Stimulated activated CD4-positive, alpha-beta T cell treated with anti-CD3 and anti-CD28 coated beads, Interleukin-2, amount 100 ng/mL, for 48 hours (primary cell): Measurements from ENCODE around the gene TMEM183A.
"Not testable (repeated sequence)": the region's sequence is repeated elsewhere in the genome, so short reads cannot be mapped to it uniquely, and the experiment has no call there.

Source experiments
- DNase-seq, 2 donors: peaks; one replicate each; pipeline ENCODE4 v3.0.0-alpha.2; 2020

Gene TMEM183A

GRCh38 chr1:203006948-203007871, at the start of gene TMEM183A:
Gene TMEM183A, plus strand, starts transcription at chr1:203007374. Its CDS starts 92 bp downstream, at chr1:203007466.
- DNase-seq, result peak; percentile 89 to 92

DNA sequence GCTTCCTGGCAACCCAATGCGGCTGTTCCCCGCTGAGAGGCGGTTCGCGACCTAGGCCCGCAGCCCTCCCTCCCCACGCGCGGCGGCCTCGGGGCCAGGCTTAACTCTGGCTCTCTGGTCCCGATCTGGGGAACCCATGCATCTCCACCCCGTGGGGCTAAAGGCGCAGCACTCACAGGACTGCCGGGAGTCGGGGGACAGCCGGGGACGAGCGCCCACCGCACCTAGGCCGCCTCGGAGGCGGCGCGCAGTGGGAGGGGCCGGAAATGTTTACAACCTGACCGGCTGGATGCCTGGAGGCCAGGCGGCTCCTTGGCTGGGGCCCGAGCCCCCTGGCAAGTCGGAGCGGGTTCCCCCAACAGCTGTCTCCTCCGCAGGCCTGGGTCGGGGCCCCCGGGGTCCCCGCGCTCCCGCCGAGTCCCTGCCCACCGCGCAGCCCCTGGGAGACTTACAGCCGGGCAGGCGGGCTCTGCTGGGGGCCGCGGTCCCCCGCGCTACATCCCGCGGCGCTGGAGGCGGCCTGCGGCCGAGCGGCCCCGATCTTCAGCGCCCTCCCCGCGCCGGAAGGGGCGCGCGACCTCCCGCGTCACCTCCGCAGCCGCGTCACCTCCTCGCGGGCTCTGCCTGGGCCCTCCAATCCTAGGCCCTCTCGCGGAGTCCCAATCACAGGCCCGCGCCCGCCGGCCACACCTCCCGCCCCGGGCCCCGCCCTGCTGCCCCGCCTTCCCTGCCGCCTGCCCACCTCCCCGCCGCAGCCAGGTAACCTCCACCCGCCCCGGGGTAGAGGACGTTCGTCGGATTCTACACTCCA, 49.2 kb upstream of the TMEM183A start, which contains the start of gene ADIPOR1:
TSS of gene ADIPOR1 (minus strand) at position 580 of the 811 bp plus-strand sequence. CDS start 7,242 bp downstream, outside the sequence.
- peak; percentile 90 to 92 for DNase-seq

GRCh38 chr1:202958544-202959275, 48.5 kb upstream of the TMEM183A start:
- DNase-seq, result no peak

GRCh38 chr1:202959276-202959620, 47.9 kb upstream of the TMEM183A start:
- DNase-seq, result no peak

- DNase-seq, result no peak
Observed at GRCh38 chr1:202961220-202961880, 45.8 kb upstream of the TMEM183A start.

GRCh38 chr1:202964791-202965410, 42.3 kb upstream of the TMEM183A start:
- DNase-seq, result no peak

DNA sequence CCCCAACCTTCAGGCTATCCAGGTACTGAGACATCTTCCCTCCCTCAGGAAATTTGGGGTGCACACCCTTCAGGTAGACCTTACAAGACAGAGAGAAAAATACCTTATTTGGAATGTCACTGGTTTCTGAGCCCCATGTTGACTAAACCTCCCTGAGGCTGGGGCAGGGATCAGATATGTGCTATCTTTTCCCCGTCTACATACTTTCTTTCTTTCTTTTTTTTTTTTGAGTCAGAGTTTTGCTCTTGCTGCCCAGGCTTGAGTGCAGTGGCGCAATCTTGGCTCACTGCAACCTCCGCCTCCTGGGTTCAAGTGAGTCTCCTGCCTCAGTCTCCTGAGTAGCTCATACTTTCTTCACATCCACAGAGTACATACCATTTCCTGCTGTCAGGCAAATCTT, 41.8 kb upstream of the TMEM183A start:
- no peak for DNase-seq

DNA sequence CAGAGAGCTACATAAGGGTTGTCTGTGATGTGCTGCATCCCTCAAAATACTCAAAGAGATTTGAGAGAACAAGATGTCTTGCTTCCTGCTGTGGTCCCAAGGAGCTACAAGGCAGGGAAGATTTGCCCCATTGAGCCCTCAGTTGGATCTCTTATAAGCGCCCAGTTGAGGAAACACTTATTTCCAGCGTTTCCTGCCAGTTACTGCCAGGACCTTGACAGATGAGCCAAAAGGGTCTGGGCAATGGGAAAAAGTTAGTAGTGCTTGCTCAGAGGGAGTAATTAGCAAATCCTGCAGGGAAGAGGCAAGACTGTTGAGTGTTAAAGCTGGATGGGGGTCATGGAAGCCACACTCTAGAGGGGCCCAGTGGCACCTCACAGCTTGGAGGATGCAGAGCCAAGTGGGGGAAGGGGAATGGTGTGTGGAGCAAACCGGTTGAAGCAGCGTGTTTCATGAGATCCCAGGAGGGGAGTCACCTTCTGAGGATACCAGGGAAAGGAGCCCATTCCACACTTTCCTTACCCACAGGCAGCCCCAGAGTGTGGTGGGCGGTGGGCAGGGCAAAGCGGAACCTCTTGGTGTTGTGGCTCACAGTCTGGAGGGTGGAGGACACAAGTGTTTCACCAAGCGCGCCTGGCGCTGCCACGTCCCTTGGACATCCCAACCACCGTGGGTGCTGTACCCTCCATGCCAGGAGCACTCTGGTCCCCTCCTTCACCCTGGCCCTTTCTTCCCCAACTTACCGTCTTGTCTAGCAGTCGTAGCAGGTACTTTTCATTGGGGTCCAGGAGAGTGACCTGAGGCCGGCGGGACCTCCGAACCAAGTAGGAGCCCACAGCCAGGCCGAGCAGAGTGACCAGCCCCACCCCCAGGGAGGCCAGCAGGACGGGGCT, 40.9 kb upstream of the TMEM183A start:
- DNase-seq, result no peak

DNA sequence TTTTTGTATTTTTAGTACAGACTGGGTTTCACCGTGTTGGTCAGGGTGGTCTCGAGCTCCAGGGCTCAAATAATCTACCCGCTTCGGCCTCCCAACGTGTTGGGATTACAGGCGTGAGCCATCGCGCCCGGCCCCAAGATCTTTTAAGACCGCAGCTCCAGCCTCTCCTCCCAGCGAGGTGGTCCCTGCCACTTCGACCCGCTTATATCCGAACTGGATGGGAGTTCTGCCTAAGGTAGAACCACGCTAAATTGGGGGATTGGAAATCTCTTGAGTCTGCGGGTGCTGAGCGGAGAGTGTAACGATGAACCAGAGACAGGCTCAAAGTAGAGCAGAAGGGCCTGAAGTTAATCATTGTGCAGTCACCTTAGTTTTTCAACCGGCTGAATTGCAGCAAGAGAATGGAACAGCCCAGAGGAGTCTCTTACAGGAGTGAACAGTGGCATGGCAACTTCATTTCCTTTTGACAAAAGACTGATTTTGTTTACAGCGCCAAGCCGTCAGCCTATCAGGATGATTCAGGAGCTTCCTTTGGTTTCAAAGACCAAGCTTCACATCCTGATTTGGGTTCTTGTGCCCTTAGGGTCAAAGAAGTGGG, 39.4 kb upstream of the TMEM183A start:
- DNase-seq, result no peak

GRCh38 chr1:202968351-202968750, 38.8 kb upstream of the TMEM183A start:
- DNase-seq, result no peak

- peak in 1 of 2 donors; percentile 13 for DNase-seq
Observed at GRCh38 chr1:202968895-202969295, 38.3 kb upstream of the TMEM183A start.

DNA sequence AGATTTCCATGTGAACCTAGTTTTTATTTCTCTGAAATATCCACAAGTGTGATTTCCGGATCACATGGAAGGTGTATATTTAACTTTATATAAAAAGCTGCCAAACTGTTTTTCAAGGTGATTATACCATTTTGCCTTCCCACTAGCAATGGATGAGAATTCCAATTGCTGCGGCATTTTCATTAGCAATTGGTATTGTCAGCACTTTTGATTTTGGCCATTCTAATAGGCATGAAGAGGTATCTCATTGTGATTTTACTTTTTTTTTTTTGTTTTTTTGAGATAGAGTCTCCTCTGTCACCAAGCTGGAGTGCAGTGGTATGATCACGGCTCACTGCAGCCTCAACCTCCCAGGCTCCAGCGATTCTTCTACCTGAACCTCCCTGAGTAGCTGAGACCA, 35.1 kb upstream of the TMEM183A start:
- no peak for DNase-seq

- no peak for DNase-seq
Observed at GRCh38 chr1:202974856-202975255, 32.3 kb upstream of the TMEM183A start.

DNA sequence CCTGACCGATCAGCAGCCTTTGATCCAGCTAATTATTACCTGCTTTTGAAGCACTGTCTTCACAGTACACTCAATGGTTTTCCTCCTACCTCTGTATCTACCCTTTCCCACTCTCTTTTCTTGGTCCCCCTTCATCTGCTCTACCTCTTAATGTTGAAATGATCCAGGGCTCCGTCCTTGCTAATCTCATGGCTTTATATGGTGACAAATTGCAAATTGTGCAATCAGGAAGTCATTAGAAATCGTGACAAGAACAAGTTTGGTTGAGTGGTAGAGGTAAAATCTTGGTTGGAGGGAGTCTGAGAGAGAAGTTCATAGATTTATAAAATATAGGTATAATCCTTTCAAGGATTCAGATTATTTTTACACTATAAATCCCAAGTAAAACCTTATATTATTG, 30.5 kb upstream of the TMEM183A start:
- DNase-seq, result no peak

DNA sequence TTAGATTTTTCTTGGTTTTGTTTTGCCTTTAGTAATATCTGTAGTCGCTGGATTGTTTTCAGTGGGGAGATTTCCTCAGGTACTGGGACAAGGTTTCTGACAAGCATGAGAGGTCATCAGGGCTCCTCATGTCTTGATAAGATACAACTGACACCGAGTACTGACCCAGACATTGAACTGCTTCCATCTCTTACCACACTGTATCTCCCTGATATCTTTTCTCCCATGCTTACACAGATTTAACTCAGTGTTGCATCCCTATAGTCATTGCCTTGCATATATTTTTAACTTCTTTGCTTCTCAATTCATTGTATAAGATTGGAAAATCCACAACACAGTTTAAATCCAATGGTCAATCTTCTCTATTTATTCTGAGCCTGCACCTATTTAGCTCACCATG, 27.7 kb upstream of the TMEM183A start:
- DNase-seq, result no peak

DNA sequence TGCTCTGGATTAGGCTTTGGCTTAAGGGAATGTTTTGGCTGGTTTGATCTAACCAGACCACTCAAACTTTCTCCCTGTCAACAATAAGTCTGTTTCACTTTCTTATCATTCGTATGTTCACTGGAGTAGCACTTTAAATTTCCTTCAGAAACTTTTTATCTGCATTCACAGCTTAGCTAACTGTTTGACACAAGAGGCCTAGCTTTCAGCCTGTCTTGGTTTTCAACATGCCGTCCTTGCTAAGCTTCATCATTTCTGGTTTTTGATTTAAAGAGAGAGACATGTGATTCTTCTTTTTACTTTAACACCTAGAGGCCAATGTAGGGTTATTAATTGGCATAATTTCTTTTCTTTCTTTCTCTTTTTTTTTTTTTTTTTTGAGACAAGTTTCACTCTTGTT, 25.2 kb upstream of the TMEM183A start:
- no peak for DNase-seq

DNA sequence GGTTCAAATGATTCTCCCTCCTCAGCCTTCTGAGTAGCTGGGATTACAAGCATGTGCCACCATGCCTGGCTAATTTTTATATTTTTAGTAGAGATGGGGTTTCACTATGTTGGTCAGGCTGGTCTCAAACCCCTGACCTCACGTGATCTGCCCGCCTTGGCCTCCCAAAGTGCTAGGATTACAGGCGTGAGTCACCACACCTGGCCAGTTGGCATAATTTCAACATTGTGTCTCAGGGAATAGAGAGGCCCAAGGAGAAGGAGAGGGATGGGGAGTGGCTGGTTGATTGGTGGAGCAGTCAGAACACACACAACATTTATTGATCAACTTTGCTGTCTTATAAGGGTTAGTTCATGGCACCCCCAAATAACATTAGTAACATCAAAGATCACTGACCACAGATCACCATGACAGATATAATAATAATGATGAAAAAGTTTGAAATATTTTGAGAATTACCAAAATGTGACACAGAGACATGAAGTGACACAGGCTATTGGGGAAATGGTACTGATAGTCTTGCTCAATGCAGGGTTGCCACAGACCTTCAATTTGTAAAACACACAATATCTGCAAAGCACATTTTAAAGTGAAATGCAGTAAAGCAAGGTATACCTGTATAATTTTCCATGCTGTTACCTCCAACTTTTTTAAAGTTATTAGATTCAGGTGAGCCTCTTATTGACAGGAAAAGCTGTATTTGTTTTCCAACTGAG, 24.3 kb upstream of the TMEM183A start:
- DNase-seq, result no peak

DNA sequence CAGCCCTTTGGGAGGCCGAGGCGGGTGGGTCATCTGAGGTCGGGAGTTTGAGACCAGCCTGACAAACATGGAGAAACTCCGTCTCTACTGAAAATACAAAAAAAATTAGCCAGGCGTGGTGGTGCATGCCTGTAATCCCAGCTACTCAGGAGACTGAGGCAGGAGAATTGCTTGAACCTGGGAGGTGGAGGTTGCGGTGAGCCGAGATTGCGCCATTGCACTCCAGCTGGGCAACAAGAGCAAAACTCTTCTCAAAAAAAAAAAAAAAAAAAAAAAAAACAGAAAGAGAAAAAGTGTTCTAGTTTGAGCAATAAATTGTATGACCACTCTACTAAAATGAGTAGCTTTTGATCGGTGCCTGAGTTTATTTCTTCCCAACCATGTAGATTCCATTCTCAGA, 21.1 kb upstream of the TMEM183A start:
- not testable (repeated sequence) for DNase-seq

- DNase-seq, result no peak
Observed at GRCh38 chr1:202987255-202987654, 19.9 kb upstream of the TMEM183A start.
